Skeletal muscle satellite cell (primary cell): ENCODE results near the gene HES3.

ENCODE experiments used
- H3K27me3 ChIP-seq: 2 replicates; pipeline ENCODE4 v1.7.0; 2013; ENCODE audit warnings: low read length; ENCODE audit not compliant: control insufficient read depth, insufficient read depth
- H3K36me3 ChIP-seq: 2 replicates; pipeline ENCODE4 v1.7.0; 2013; ENCODE audit warnings: mild to moderate bottlenecking, control low read depth, low read length; ENCODE audit not compliant: insufficient read depth
- H3K4me1 ChIP-seq: 2 replicates; pipeline ENCODE4 v1.7.0; 2013; ENCODE audit warnings: low read length; ENCODE audit not compliant: control insufficient read depth, insufficient read depth
- H3K4me2 ChIP-seq: 2 replicates; pipeline ENCODE4 v1.7.0; 2013; ENCODE audit warnings: mild to moderate bottlenecking, low read length
- H3K4me3 ChIP-seq: 2 replicates; pipeline ENCODE4 v1.7.0; 2013; ENCODE audit warnings: low read length
- H3K9ac ChIP-seq: 2 replicates; pipeline ENCODE4 v1.7.0; 2013; ENCODE audit warnings: mild to moderate bottlenecking, low read depth, low read length, moderate library complexity
- H3K9me3 ChIP-seq: replicated peaks from 2 replicates; pipeline ENCODE4 v1.7.0; 2013; ENCODE audit warnings: mild to moderate bottlenecking, control low read depth, low read length

HES3 gene

GRCh38 chr1:6279613-6280383, 35.8 kb downstream of the HES3 start:
- peaks cover 29% of the 10 kb centered on the region for H3K4me1 ChIP-seq
- peaks cover 8% of the 10 kb centered on the region for H3K36me3 ChIP-seq
- H3K9me3 ChIP-seq = no peaks in the 10 kb centered on the region
- no peak overlapping the region for H3K9ac ChIP-seq
- H3K4me2 ChIP-seq = no peak overlapping the region
- H3K27me3 ChIP-seq = no peaks in the 10 kb centered on the region
- H3K4me3 ChIP-seq = no peak overlapping the region

- Histone ChIP-seq H3K9ac (no peak overlapping the region), H3K4me1 (peaks cover 26% of the 10 kb centered on the region), H3K9me3 (no peaks in the 10 kb centered on the region), H3K36me3 (peaks cover 8% of the 10 kb centered on the region), H3K27me3 (no peaks in the 10 kb centered on the region), H3K4me2 (no peak overlapping the region), H3K4me3 (no peak overlapping the region)
Observed at GRCh38 chr1:6280761-6281451, 36.9 kb downstream of the HES3 start.

- peaks cover 18% of the 10 kb centered on the region for H3K4me1 ChIP-seq
- H3K9ac ChIP-seq = no peak overlapping the region
- no peaks in the 10 kb centered on the region for H3K27me3 ChIP-seq
- H3K36me3 ChIP-seq = peaks cover 15% of the 10 kb centered on the region
- peak overlapping the region; percentile 36 for H3K4me3 ChIP-seq
- no peaks in the 10 kb centered on the region for H3K9me3 ChIP-seq
- peak overlapping the region; percentile 54 for H3K4me2 ChIP-seq
Observed at GRCh38 chr1:6281511-6282402, 37.8 kb downstream of the HES3 start.

DNA sequence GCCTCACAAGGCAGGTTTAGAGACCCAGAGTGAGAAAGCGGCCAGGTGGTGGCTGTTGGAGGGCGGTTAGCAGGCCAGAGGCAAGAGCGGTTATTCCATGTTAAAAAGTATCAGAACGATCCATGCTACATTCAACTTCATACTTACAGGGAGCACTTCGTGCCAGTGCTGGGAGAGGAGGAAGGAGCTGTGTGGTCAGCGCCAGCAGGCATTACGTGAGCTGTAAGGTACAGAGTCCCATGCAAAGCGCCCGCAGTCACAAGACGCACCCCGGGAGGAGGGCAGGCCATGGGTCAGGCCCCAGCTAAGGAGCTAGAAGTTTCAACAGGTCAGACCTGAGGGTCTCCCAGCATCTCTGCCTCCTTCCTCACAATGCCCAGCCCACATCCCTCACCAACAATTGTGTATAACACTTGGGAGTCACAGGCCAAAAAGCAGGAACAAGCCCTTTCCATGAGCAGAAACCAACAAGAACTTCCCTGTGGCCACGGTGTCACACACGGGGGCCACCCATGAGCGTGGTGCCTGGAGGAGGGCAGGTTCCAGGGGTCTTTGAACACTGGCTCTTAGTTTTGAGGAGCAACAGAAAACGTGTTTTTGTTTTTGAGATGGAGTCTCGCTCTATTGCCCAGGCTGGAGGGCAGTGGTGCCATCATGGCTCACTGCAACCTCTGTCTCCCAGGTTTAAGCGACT, 38.7 kb downstream of the HES3 start:
- no peak overlapping the region for H3K4me3 ChIP-seq
- no peak overlapping the region for H3K4me2 ChIP-seq
- no peak overlapping the region for H3K9ac ChIP-seq
- H3K4me1 ChIP-seq = peaks cover 16% of the 10 kb centered on the region
- H3K27me3 ChIP-seq = no peaks in the 10 kb centered on the region
- no peaks in the 10 kb centered on the region for H3K9me3 ChIP-seq
- peaks cover 16% of the 10 kb centered on the region for H3K36me3 ChIP-seq

DNA sequence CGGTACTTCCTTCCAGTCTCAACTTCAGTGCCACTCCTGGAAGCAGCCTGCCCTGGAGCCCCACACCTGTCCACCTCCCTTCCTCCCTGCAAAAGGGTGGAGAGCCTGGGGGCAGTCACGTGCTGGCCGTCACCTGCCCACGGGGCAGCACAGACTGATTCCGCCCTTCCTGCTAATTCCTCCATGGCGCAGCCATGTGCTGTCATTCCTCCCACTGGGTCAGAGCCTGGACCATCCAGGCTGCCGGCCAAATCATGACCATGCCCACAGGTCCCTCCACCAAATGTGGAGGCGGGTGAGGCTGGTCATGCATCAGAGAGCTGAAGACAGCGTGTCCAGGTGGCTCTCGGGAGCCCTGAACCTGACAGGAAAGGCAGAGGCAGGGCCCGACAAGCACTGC, 41.4 kb downstream of the HES3 start:
- no peak overlapping the region for H3K9ac ChIP-seq
- peaks cover 16% of the 10 kb centered on the region for H3K4me1 ChIP-seq
- no peaks in the 10 kb centered on the region for H3K9me3 ChIP-seq
- peaks cover 10% of the 10 kb centered on the region for H3K36me3 ChIP-seq
- no peak overlapping the region for H3K4me2 ChIP-seq
- no peaks in the 10 kb centered on the region for H3K27me3 ChIP-seq
- H3K4me3 ChIP-seq = no peak overlapping the region

GRCh38 chr1:6286266-6286665, 42.3 kb downstream of the HES3 start:
- Histone ChIP-seq H3K27me3 (no peaks in the 10 kb centered on the region), H3K4me3 (no peak overlapping the region), H3K36me3 (peaks cover 10% of the 10 kb centered on the region), H3K9ac (no peak overlapping the region), H3K4me2 (no peak overlapping the region), H3K9me3 (no peaks in the 10 kb centered on the region), H3K4me1 (peaks cover 9% of the 10 kb centered on the region)

- H3K4me3 ChIP-seq = no peak overlapping the region
- peaks cover 2% of the 10 kb centered on the region for H3K4me1 ChIP-seq
- no peak overlapping the region for H3K9ac ChIP-seq
- H3K9me3 ChIP-seq = no peaks in the 10 kb centered on the region
- H3K27me3 ChIP-seq = no peaks in the 10 kb centered on the region
- no peak overlapping the region for H3K4me2 ChIP-seq
- H3K36me3 ChIP-seq = peaks cover 10% of the 10 kb centered on the region
Observed at GRCh38 chr1:6287029-6287428, 43.0 kb downstream of the HES3 start.

- Histone ChIP-seq H3K9ac (no peak overlapping the region), H3K36me3 (peaks cover 10% of the 10 kb centered on the region), H3K4me1 (no peaks in the 10 kb centered on the region), H3K27me3 (no peaks in the 10 kb centered on the region), H3K4me3 (no peak overlapping the region), H3K9me3 (no peaks in the 10 kb centered on the region), H3K4me2 (no peak overlapping the region)
Observed at GRCh38 chr1:6287431-6287886, 43.5 kb downstream of the HES3 start.

DNA sequence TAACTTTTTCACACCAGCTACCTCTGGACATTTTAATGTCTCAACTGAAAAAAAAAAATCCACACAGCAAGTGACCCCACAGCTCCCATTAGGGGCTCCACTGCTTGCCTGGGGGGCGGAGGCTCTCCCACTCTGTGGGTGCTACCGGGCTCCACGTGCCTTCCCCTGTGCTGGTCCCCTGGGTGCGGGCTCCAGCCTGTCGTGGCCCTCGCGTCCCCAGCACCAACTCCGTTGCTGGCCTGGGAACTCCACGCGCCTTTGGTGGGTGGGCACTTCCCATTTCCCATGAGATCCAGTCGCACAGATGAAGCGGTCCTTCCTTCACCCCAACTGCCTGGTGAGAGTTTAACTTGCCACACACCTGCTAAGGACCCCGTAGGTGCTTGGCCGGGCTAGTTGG, 44.0 kb downstream of the HES3 start:
- no peak overlapping the region for H3K9ac ChIP-seq
- peaks cover 10% of the 10 kb centered on the region for H3K36me3 ChIP-seq
- H3K4me3 ChIP-seq = no peak overlapping the region
- no peaks in the 10 kb centered on the region for H3K9me3 ChIP-seq
- no peak overlapping the region for H3K4me2 ChIP-seq
- H3K4me1 ChIP-seq = no peaks in the 10 kb centered on the region
- H3K27me3 ChIP-seq = no peaks in the 10 kb centered on the region

DNA sequence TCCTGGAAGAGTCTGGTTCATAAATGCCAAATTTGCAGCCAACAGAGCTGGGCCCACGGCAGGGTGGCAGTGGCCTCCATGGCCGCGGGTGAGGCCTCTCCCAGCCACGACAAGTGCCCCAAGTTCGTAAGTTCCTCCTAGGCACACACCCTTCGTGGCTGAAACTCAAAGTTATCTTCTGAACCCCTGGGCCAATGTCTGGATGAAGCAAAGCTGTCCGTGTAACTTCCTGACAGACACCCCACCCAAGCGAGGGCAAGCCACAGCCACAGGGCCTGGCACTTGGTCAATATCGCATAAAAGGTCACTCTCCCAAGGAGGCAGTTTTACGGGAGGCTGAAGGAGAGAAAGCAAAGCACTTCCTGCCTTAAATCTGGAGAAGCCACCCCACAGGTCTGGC, 44.7 kb downstream of the HES3 start:
- Histone ChIP-seq H3K4me3 (no peak overlapping the region), H3K36me3 (peaks cover 15% of the 10 kb centered on the region), H3K4me1 (no peaks in the 10 kb centered on the region), H3K9me3 (no peaks in the 10 kb centered on the region), H3K27me3 (no peaks in the 10 kb centered on the region), H3K4me2 (no peak overlapping the region), H3K9ac (no peak overlapping the region)

DNA sequence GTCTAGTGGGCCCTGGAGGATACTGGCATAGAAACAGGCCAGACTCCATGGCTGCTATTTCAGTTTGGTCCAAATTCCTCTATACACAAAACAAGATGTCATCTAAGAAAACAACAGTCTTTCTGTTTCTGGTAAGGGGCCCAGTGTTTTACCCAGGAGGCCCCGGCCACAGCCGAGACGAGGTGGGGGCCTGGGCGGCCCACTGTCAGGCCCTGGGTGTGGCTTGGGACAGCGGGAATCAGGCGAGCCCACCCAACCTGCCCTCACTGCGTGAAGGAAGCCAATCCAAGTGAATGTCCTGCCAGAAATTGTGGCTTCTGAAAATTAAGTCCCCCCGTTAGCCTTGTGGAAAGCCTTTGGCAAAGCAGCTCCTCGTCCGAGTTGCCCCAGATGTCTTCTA, 48.1 kb downstream of the HES3 start:
- Histone ChIP-seq H3K9ac (no peak overlapping the region), H3K9me3 (no peaks in the 10 kb centered on the region), H3K4me3 (no peak overlapping the region), H3K4me2 (no peak overlapping the region), H3K36me3 (peaks cover 8% of the 10 kb centered on the region), H3K27me3 (no peaks in the 10 kb centered on the region), H3K4me1 (peaks cover 16% of the 10 kb centered on the region)
